Measurements from ENCODE around the gene SEMA3E. TPM values are rescaled to one million over a fixed set of nuclear protein-coding genes. Genes with fewer than 3 reads are reported as not detected.

Gene SEMA3E
- total RNA-seq, 4 donors from 2014 or later: 1.0 to 2.2 (median 2.0) TPM

DNA sequence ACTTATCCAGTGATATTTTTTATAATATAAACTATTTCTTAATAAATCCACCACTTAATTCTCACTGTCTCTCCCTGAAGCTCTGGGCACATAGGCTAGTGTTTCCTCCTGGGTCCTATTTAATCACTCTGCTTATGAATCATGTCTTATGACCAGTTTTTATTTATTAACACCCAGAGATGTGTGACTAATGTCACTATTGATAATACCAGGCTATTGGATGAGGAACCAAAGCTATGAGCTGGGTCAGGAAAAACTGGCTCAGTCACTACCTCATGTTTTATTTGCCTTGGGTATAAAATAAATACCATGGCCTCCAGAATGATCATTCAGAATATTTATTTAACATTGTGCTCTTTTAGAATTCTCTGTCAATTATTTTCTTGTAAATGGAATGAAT is 5.2 kb downstream of the SEMA3E start:
- Histone ChIP-seq H3K27ac (no peak overlapping the region), H3K36me3 (no peaks in the 10 kb centered on the region), H3K27me3 (no peaks in the 10 kb centered on the region), H3K4me3 (no peak overlapping the region), H3K4me1 (peaks cover 4% of the 10 kb centered on the region), H3K9me3 (no peaks in the 10 kb centered on the region)
- TF ChIP-seq EP300 (IDR thresholded peaks at IDR 0.05): no peak
- TF ChIP-seq POLR2A (IDR thresholded peaks at IDR 0.05): no peak
- DNase-seq (ENCODE audit: low spot score in 2 of 2): no peak

DNA sequence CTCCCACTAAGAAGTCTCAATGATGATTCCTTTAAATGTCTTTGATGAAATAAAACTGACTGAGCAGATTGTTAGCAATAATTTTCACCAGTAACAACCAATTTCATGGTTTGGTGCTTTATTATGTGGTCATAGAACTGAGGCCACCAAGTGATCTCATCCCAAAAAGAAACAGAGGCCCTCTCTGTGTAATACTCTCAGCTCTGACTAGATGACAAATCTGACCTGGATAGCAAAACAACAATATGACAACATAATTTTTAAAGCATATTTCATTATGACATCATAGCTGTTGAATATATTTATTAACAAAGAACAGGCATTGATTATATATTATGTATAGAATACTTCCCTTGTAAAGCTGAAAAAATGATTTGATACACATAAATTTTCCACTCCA is 5.9 kb downstream of the SEMA3E start:
- TF ChIP-seq, protein P1, sequence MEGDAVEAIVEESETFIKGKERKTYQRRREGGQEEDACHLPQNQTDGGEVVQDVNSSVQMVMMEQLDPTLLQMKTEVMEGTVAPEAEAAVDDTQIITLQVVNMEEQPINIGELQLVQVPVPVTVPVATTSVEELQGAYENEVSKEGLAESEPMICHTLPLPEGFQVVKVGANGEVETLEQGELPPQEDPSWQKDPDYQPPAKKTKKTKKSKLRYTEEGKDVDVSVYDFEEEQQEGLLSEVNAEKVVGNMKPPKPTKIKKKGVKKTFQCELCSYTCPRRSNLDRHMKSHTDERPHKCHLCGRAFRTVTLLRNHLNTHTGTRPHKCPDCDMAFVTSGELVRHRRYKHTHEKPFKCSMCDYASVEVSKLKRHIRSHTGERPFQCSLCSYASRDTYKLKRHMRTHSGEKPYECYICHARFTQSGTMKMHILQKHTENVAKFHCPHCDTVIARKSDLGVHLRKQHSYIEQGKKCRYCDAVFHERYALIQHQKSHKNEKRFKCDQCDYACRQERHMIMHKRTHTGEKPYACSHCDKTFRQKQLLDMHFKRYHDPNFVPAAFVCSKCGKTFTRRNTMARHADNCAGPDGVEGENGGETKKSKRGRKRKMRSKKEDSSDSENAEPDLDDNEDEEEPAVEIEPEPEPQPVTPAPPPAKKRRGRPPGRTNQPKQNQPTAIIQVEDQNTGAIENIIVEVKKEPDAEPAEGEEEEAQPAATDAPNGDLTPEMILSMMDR (IDR thresholded peaks at IDR 0.05): no peak
- TF ChIP-seq POLR2AphosphoS5 (IDR thresholded peaks at IDR 0.05) (no peak), POLR2A (IDR thresholded peaks at IDR 0.05) (no peak), EP300 (IDR thresholded peaks at IDR 0.05) (no peak)
- no peaks in the 10 kb centered on the region for H3K36me3 ChIP-seq

DNA sequence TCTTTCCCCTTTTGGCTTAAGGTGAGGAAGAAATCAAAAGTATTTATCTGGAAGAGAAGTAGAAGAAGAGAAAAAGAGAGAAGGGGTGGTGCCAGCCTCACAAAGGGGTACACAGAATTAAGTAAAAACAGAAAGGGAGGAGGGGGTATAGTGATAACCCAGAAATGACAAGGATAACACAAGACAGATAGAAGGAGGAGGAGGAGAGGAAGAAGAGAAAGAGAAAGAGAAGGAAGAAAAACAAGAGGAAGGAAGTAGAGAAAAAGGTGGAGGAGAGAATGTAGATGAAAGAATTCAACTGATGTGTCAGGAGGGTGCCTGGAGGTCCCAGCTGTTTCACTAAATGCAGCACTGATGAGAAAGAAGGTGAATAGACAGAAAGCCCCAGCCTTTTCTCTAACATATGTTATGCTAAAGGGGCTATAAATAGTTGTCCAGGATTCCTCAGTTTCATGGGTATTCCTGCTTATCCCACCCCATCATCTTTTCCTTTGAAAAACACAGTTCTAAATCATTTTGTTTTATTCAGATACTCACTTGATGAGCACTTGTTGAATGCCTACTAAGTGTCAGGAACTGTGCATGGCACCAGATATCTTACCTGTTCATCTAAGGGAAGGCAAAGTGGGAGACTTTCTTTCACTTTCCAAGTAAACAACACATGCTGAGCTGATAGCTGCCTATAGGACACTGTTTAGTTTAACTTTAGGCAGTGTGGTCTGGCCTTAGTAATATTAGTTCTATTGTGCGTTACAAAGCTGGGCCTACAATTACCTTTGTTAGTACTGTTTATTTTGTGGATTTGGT is 8.0 kb downstream of the SEMA3E start:
- H3K4me1 ChIP-seq: no peaks in the 10 kb centered on the region
- H3K9me3 ChIP-seq: no peaks in the 10 kb centered on the region
- H3K27ac ChIP-seq: no peak overlapping the region
- no peak for TF ChIP-seq POLR2AphosphoS5 (IDR thresholded peaks at IDR 0.05)
- TF ChIP-seq, protein P1 (IDR thresholded peaks at IDR 0.05): no peak
- TF ChIP-seq POLR2A (IDR thresholded peaks at IDR 0.05): no peak
- no peak for TF ChIP-seq EP300 (IDR thresholded peaks at IDR 0.05)
- H3K4me3 ChIP-seq: no peak overlapping the region
- 94% methylated on average over 1 of the region's 1 CpG for WGBS
- DNase-seq (ENCODE audit: low spot score in 2 of 2): no peak
- no peaks in the 10 kb centered on the region for H3K36me3 ChIP-seq
- H3K27me3 ChIP-seq: no peaks in the 10 kb centered on the region

More for the DNA sequence above, 5.9 kb downstream of the SEMA3E start:
- no peaks in the 10 kb centered on the region for H3K9me3 ChIP-seq
- DNase-seq (ENCODE audit: low spot score in 2 of 2): no peak
- no peaks in the 10 kb centered on the region for H3K27me3 ChIP-seq
- no peak overlapping the region for H3K4me3 ChIP-seq
- H3K4me1 ChIP-seq: no peaks in the 10 kb centered on the region
- no peak overlapping the region for H3K27ac ChIP-seq

DNA sequence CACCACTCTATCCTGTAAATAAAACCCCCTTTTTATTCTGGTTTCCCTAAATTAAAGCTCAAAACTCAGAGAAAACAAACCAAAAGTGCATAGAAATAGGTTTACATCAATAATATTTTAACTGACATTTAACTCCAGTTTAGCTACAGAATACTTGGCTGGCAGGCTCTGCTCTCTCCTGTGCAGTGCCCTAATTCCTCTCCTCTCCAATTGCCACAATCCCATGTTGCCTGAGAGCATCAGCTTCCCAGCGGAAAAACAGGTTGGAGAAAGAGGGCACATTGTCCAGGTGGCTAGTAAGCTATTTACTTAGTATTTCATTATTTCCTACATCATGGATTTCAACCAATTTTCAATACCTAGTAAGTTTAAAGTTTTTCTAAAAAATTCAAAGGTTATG is 8.7 kb downstream of the SEMA3E start:
- TF ChIP-seq POLR2AphosphoS5 (IDR thresholded peaks at IDR 0.05): no peak
- TF ChIP-seq, protein P1 (IDR thresholded peaks at IDR 0.05): no peak
- TF ChIP-seq POLR2A (IDR thresholded peaks at IDR 0.05): no peak
- TF ChIP-seq EP300 (IDR thresholded peaks at IDR 0.05): no peak
- DNase-seq (ENCODE audit: low spot score in 2 of 2): no peak
- no peak overlapping the region for H3K27ac ChIP-seq
- H3K27me3 ChIP-seq: no peaks in the 10 kb centered on the region
- H3K36me3 ChIP-seq: no peaks in the 10 kb centered on the region
- H3K4me1 ChIP-seq: no peaks in the 10 kb centered on the region
- WGBS: 64% methylated on average over 1 of the region's 1 CpG
- H3K9me3 ChIP-seq: no peaks in the 10 kb centered on the region
- no peak overlapping the region for H3K4me3 ChIP-seq

DNA sequence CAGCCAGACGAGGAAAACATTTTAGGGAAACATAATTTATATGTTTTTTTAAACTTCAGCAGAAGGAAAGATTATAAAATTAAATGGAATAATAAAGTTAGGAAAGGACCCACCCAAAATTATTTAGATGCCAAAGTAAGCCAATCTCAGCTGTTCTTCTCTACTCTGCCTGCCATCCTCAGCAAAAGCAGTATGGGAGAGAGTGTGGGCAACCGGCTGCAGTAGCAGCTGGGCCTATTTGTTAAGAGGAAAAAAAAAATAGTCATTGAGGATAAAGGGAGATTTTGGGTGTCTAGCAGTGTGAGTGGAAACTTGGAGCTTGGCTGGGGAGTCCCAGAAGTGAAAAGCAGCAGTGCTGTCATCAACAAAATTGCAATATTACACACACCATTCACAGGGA is 15.4 kb downstream of the SEMA3E start:
- Histone ChIP-seq H3K4me3 (no peak overlapping the region), H3K9me3 (no peaks in the 10 kb centered on the region), H3K27ac (no peak overlapping the region), H3K4me1 (no peaks in the 10 kb centered on the region), H3K27me3 (no peaks in the 10 kb centered on the region), H3K36me3 (no peaks in the 10 kb centered on the region)
- TF ChIP-seq, protein P1 (IDR thresholded peaks at IDR 0.05): no peak
- WGBS: 76% methylated on average over 2 of the region's 2 CpGs
- no peak for DNase-seq (ENCODE audit: low spot score in 2 of 2)

Measured in suprapubic skin (tissue), 4 donors.